ENCODE measurements around the gene SIPA1L3.
"Not testable (repeated sequence)": the region's sequence is repeated elsewhere in the genome, so short reads cannot be mapped to it uniquely, and the experiment has no call there.

SIPA1L3 gene

DNA sequence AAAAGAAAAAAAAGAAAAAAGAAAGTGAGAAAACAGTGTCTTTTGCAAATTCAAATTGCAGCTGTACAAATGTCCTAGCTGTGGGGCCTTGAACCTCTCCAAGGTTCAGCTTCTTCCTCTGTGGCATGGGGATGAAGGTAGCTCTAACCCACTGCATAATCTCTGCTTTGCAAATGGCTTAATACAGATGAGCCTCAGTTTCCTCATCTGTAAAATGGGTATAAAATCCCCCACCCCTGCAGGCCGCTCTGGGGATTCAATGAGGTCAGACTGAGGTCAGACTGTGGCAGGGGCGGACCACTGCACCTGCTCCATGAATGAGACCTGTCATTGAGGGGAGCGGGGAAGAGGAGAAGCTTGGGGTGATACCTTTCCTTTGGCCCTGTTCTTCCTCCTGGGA, 311.2 kb downstream of the SIPA1L3 start:
- no peak for DNase-seq

DNA sequence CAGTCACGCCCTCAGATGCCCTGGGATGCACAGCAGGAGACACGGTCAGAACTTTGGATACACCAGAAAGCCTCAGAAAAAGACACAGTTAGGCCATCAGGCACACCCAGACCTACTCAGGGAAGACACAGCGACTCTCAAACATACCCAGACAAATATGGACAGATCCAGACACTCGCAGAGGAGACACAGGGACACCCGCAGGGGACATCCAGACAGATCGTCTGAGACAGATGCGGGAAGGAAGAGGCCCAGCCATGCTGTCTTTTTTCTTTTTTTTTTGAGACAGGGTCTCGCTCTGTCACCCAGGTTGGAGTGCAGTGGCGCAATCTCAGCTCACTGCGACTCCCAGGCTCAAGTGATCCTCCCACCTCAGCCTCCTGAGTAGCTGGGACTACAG, 312.2 kb downstream of the SIPA1L3 start:
- DNase-seq: no peak

DNA sequence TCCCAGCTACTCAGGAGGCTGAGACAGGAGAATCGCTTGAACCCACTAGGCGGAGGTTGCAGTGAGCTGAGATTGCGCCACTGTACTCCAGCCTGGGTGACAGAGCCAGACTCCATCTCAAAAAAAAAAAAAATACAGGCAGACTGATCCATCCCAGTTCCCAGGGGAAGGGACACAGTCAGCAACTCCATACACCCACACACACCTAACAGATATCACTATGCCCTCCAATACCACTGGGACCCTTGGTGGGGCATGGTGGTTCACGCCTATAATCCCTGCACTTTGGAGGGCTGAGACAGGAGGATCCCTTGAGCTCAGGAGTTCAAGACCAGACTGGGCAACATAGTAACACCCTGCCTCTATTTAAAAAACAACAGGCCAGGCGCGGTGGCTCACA, 314.4 kb downstream of the SIPA1L3 start:
- no peak for DNase-seq

DNA sequence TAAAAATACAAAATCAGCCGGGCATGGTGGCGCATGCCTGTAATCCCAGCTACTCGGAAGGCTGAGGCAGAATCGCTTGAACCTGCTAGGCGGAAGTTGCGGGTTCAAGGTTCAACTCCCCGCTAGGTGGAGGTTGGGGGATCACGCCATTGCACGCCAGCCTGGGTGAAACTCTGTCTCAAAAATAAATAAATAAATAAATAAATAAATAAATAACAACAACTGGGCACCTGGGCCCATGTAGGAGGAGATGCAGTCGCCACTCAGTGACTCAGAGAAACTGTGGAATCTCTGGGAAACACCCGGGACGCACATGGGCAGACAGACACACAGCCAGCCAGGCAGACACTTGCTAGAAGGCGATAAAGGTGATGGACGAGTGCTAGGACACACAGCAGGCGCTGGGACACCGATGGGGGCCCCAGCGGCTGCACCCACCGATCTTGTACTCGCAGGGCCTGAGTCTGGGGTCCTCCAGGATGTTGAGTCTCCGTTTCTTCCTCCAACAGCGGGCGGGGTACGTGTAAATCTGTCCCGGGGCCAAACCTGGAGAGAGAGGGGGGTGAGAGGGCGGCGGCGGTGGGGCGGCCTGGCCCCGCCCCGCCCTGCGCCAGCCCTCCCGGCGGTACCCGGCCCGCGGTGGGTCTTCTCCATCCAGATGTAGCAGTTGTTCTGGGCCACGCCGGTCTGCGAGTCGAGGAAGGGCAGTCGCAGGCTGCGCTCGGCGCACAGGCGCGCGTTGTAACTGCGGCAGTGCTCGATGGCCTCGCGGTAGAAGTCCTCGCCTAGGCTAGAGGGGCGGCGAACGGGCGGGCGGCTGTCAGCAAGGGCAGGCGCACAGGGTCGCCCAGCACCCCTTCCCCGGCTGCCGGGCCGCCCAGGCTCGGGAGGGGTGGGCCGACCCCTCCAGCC, 315.2 kb downstream of the SIPA1L3 start:
- DNase-seq: no peak

DNA sequence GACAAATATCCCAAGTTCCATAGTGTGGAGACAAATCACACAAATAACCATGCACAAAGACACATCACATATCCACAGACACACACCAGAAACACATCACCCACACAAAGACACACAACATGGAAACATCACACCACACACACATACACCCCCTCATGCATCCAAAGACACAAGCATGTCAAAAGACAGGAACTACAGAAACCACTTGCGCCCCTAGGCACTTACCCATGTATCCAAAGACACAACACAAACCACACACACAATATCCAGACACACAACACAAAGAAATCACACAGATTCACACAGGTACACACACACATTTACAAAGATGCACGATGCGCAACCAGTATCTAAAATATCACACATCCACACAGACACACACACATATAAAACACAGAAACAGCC, 316.1 kb downstream of the SIPA1L3 start:
- DNase-seq: no peak

DNA sequence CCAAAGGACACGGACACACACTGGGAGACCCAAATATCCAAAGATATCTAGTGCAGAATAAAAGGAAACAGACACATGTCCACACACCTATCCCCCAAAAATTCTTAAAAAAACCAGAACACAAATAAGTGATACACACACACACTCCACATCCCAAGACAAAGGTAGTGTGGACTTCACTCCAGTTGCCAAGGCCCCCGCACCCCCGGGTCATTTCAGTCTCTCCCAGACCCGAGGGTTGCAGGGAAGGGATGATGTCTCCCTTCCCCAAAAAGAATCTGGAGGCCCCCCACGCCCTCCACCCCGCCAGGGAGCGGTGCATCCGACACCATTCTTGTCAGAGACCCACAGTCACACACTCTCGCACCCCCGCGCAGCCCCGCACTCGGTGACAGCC, 316.6 kb downstream of the SIPA1L3 start:
- no peak for DNase-seq

DNA sequence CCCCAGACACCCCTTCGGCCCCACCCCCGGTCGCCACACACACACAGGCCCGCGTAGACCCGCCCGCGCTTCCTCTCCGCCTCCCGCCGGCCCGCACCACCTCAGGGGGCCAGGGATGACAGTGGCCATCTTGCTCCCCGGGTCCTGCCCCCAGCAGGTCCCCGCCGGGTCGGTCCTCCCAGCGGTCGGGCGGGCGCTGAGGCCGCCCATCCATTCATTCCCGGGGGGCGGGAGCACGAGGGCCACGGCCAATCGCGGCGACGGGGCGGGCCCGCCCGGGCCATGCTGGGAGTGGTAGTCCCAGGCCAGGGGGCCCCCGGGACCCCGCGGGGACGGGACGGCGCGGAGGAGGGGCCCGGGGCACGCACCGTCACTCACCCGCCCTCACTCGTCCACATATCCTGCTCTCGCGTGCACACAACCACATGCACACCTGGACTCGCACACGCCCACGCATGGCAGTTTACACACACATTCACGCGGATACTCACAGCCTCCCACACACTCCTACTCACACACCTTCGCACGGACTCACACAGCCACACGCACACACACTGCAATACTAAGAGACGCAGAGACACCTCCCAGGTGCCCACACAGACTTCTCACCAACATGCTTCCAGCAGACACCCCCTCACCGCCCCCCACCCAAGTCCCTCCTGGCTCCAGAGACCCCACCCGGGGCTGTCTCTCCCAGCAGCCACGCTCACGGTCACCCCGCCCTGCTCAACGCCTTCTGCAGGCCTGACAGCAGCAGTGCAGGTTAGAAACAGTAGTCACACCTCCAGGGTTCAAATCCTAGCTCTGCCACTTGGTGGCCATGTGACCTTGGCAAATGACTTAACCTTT, 317.2 kb downstream of the SIPA1L3 start, which contains the start of gene DPF1:
DPF1 (minus strand) TSS at position 209 of the 849 bp plus-strand sequence; CDS start at position 129, 80 bp downstream.
- DNase-seq: peak in 13 of 14 donors; percentile 13 to 74 (median 43)

DNA sequence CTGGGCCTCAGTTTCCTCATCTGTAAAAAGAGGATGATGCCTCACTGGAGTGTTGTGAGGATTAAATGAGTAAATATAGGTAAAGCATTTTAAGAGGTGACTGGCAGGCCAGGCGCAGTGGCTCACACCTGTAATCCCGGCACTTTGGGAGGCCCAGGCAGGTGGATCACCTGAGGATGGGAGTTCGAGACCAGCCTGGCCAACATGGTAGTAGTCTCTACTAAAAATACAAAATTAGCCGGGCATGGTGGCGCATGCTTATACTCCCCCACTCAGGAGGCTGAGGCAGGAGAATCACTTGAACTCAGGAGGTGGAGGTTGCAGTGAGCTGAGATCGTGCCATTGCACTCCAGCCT, 317.8 kb downstream of the SIPA1L3 start:
- DNase-seq: not testable (repeated sequence)

DNA sequence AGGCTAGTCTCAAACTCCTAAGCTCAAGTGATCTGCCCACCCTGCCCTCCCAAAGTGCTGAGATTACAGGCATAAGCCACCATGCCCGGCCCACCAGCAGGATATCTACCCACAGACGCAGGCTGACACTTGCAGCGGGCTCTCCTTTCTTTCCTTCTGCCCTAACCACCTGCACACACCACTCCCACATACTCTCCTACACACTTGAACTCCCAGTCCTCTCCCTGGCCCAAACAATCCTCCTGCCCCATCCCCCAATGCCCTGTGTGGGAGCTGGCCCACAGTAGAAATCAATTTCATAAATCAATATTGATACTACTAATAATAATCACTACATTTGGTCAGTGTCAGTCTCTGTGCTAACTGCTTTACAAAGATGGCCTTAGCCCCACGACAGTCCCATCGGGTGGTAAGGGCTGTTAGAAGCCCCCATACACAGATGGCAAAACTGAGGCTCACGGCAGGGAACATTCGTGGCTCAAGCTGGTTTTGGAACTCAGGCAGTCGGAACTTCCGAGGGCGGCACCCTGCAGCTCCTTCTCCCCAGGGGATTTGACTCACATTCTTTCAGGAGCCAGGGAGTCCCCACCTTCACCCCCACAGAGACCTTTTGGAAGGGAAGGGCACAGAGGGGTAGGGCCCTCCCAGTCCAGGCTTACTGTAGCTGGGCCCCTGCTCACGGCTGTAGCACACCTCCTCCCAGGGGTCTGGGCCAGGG, 320.4 kb downstream of the SIPA1L3 start:
- no peak for DNase-seq

DNA sequence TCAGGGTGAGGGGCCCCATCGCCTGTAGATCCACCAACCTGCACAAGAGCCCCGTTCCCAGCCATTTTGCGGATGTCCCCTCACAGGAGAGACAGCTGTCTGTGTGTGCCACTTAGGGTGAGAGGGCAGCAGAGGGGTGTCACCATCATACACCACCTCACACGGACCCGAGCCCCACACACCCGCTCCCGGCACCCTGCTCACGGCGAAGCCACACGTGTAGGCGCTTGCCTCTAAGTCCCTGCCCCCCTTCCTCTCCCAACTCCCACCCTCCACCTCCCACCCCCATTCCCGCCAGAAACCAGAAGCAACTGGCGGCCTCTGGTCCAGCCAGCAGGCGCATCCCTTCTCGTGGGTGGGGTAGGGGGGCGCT, 321.0 kb downstream of the SIPA1L3 start:
- DNase-seq: no peak

DNA sequence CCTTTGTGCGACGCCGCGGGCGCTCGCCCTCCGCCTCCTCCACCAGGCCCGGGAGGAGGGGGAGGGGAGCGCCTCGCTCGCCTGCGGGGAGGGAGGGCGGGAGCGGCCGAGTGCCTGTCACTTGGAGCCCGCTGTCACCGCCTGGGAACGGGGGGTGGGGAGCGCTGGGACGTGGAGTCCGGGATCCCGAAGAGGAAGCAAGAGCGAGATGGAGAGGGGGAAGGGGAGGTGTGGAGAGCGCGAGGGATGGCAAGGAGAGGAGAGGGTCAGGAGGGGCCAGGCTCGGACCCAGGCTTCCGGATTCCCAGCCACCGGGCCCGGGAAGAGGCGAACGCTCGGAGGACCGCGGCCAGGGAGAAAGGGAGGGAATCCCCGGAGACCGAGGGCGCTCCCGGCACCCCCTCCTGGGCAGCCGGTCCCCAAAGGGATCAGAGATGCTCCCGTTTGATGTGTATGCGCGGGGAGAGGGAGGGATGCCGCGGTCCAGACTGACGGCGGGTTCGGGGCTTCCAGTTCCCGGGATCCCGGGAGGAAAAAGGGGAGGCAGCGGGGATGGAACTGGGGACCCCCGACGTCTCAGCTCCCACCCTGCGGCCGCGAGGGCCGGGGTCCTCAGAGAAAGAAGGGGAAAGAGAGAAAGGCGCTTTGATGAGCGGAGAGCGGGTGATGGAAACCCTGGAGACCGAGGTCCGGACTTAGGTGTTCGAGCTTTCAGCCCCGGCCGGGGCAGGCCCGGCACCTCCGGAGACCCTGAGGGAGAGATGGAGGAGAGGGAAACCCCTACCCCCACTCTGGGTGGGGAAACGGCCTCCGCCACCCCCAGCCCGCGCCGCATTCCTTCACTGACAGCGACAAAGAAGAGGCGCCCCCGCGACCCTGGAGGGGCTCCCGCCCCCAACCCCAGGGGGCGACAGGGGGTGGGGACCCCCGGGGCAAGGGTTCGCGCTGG, 321.8 kb downstream of the SIPA1L3 start:
- DNase-seq: peak in 2 of 14 donors; percentile 22 to 24

DNA sequence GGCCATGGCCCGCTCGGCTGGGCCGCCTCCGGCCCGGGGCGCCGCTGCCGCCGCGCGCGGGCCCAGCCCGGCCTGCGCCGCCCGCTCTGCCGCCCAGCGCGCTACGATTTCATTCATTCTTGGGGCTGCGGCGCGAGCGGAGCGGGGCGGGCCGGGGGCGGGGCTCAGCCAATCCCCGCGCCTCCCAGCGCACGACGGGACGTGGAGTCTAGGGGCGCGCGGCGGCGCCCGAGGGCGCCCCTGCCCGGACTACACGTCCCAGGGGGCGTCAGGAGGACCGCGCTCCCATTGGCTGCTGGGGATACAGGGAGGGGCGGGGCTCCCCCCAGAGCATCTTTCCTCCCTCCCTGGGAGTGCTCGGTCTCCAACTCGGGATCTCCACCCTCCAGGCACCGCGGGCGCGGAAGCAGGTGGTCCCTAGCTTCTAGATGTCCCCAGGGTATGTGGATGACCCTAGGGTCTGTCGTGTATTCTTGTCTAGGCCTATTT, 322.6 kb downstream of the SIPA1L3 start:
- DNase-seq: peak in 13 of 14 donors; percentile 27 to 91 (median 80)

DNA sequence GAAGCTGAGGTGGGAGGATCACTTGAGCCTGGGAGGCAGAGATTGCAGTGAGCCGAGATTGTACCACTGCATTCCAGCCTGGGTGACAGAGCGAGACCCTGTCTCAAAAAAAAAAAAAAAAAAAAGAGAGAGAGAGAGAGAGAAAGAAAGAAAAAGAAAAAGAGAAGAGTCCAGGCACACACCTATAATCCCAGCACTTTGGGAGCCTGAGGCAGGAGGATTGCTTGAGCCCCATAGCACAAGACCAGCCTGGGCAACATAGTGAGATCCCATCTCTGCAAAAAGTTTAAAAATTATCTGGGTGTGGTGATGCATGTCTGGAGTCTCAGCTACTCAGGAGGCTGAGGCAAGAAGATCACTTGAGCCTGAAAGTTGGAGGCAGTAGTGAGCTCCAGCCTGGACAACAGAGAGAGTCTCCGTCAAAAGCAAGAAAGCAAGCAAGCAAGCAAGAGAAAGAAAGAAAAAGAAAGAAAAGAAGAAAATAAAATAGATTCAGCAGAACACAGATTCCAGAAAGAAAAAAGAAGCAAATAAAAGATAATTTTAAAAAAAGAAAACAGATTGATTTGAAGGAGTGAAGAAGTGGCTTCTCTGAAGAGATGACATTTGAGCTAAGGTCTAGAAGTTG, 323.6 kb downstream of the SIPA1L3 start:
- DNase-seq: not testable (repeated sequence)

DNA sequence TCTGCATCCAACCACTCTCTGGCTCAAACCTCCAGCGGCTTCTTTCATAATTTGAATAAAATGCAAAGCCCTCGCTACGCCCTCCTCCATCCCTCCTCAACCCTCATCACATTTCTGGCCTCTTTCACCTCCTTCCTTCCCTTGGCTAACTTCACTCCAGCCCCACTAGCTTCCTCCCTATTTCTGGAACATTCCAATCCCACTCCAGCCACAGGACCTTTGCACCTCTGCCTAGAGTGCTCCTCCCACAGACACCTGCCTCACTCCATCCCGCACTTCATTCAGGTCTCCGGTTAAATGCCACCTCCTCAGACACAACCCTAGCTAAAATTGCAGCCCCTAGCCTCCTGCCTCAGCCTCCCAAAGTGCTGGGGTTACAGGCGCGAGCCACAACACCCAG, 324.9 kb downstream of the SIPA1L3 start:
- no peak for DNase-seq

DNA sequence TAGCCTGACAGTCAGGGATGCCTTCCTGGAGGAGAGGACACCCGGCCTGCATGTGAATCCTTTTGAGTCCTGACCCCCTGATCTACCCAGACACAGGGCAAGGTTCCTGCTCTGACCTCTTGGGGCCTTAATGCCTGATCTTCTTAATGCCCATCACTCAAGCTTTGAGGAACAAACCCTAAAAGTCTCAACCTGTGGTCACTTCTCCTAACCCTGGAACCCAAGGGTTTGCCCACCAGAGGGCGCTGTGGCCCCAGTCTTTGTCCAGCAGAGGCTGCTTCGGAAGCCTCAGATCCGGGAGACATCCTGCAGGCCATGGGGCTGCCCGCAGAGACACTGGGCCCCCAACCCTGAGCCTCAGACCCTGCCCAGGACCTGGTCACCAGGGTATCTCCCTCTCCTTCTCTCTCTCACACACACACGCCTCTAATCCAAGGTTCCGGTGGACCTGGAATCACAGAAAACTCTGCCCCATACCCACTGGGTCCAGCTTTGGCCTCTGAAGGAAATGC, 326.8 kb downstream of the SIPA1L3 start:
- DNase-seq: peak in 9 of 14 donors; percentile 31 to 73 (median 59)

DNA sequence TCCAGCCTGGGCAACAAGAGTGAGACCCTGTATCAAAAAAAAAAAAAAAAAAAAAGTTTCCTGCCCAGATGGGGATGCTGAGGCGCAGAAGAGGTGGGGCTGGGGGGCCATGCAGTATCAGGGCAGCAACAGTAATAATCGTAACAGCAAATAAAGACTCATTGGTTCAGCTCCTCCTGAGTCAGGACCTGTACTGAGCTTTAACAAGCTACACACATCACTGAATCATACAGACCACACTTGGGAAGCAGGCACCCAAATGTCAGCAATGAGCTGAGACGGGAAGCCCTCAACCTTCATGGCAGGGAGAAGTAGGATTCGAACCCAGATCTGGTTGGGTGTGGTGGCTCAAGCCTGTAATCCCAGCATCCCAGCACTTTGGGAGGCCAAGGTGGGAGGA, 327.6 kb downstream of the SIPA1L3 start:
- no peak for DNase-seq

DNA sequence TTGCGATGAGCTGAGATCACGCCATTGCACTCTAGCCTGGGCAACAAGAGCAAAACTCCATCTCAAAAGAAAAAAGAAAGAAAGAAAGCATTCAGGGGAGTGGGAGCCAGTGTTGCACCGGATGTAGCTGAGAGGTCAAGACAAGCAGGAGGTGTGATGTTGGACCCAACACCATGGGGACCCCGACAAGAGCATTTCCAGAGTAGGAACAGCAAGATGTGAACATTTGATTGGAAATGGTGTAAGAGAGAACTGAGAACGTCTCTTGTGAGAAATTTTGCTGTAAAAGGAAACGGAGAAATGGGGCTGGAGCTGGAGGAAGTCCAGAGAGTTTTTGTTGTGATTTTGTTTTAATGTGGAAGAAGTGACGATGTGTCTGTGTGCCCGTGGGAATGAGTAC, 332.8 kb downstream of the SIPA1L3 start:
- no peak for DNase-seq

DNA sequence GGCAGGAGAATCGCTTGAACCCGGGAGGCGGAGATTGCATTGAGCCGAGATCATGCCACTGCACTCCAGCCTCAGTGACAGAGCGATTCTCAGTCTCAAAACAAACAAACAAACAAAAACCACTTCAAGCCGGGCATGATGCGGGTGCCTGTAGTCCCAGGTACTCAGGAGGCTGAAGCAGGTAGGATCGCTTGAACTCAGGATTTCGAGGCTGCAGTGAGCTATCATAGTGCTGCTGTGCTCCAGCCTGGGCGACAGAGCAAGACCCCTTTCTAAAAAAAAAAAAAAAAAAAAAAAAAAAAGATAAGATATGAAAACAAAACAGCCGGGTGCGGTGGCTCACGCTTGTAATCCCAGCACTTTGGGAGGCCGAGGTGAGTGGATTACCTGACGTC, 336.3 kb downstream of the SIPA1L3 start:
- DNase-seq: no peak

DNA sequence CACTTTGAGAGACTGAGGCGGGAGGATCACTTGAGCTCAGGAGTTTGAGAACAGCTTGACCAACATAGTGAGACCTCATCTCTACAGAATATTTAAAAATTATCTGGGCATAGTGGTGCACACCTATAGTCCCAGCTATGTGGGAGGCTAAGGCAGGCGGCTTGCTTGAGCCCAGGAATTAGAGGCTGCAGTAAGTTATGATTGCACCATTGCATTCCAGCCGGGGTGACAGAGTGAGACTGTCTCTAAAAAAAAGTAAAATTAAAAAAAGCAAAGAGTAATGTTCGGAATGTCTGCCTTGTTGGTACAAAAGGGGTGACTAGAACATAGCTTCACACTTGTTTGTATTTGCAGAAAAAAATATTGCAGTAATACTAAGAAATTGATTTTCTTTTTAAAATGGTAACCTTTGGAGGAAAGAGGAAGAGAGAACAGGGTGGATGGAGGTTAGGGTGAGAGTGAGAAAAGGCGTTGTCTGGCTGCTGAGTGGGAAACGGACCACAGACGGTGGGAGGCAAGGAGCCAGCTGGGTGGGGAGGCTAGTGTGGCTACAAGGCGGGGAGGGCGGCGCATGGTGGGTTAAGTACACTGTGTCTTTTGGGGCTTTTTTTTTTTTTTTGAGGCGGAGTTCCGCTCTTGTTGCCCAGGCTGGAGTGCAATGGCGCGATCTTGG, 339.0 kb downstream of the SIPA1L3 start:
- DNase-seq: no peak

DNA sequence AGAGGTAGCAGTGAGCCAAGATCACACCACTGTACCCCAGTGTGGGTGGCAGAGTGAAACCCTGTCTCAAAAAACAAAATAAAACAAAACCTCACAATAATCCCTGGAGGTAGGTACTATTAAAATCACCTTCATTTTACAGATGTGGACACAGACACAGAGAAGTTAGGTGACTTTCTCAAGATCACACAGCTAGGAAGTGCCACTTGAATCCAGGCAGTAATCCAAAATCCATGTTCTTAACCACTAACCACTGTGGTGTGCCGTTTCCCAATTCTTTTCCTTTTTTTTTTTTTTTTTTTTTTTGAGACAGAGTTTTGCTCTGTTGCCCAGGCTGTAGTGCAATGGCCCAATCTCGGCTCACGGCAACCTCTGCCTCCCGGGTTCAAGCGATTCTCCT, 340.1 kb downstream of the SIPA1L3 start:
- DNase-seq: no peak
